Posterior vena cava (tissue), 2 donors: ENCODE data around the gene AFDN. TPM values are rescaled to one million over a fixed set of nuclear protein-coding genes. Genes with fewer than 3 reads are reported as not detected.

Experiments used
- DNase-seq: peaks from one replicate; pipeline ENCODE4 v3.0.0-alpha.2; 2020; ENCODE audit warnings: low spot score
- intact Hi-C, 2 donors: fragments of 100-400 bp; cut with DNase I; formaldehyde crosslinking; loops; one replicate each; pipeline versions ENCODE4 v1.14.1 to v1.14.2; 2022 to 2023
- total RNA-seq, 2 donors: library from RNA; stranded (reverse); fragmentation: NEBNext Ultra II Directional; extraction: Animal tissue kit (Norgen Biotek cat#: 25700); gene quantifications; one replicate each; pipeline ENCODE4 v1.2.1, GENCODE V29; 2021
- donor health status: DM: yes; HTN: yes; CAD: no.
- donor health status: DM: yes; HTN: yes; CAD: no.

The AFDN gene
- total RNA-seq, 2 donors from 2014 or later: 49.3 to 68.6 TPM

DNA sequence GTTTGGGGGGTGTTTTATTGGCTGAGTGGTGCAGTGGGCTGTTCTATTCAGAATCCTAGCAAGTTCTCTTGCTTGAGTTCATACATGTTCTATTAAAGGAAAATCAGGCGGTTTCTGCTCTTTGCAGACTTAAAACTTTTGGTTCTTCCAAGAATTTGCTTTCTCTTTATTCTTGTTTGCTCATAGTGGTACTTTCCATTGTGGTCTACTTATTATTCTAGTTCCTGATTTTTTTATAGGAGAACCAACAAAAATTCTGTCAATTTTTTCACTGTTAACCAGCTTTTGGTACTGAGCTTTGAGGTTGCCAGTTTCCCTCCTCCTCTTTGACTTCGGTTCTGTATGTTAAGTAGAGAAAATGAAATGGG, 6.7 kb downstream of the AFDN start:
- DNase-seq: no peak
- intact Hi-C loops: no loop called here

DNA sequence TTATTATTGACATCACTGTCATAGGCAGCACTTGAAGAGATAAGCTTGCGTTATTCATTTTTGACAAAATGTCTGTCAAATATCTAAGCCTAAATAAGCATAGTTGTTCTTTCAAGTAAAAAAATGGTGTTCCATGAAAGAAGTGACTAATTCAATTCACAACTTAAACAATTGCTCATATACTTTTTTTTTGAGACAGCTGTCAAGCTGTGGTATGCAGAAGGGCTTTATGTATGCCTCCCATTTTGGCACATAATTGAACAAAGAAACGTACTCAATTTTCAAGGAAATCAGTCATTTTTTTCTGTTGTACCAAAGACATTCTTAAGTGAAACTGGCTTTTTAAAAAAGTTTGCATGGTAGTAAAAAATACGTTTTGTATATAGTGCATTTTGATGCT, 8.5 kb downstream of the AFDN start:
- intact Hi-C loops: no loop called here

GRCh38 chr6:167836721-167837120, 10.0 kb downstream of the AFDN start:
- no peak for DNase-seq

More for the DNA sequence above, 8.5 kb downstream of the AFDN start:
- no peak for DNase-seq

GRCh38 chr6:167838207-167838748, 11.6 kb downstream of the AFDN start:
- intact Hi-C loops: no loop called here
- DNase-seq: no peak

More at GRCh38 chr6:167836721-167837120, 10.0 kb downstream of the AFDN start:
- intact Hi-C loops: no loop called here

- intact Hi-C loops: no loop called here
- DNase-seq: no peak
Measured at GRCh38 chr6:167839343-167839742, 12.6 kb downstream of the AFDN start.

DNA sequence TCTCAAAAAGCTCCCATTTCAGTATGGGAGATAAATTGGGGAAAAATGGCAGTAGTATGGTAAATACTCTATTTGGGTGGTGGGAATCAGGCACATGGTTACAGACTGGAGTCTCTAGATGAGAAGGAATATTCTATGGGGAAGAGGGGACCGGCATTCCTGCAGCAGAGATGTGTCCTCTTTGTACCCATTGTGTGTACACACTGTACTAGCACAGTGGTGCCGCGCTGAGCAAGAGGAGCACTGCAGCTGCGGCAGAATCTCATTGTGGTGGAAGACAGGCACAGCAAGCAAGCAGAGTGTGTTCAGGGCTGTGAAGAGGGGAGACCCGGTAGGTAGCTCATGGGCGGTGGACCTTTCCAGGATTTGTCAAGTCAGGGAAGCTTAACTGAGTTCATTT, 13.0 kb downstream of the AFDN start:
- intact Hi-C loops: no loop called here
- no peak for DNase-seq

- intact Hi-C loops: no loop called here
- DNase-seq: no peak
Measured at GRCh38 chr6:167840160-167840525, 13.4 kb downstream of the AFDN start.

- DNase-seq: no peak
- intact Hi-C loops: no loop called here
Measured at GRCh38 chr6:167840526-167841179, 13.9 kb downstream of the AFDN start.

- intact Hi-C loops: no loop called here
- DNase-seq: no peak
Measured at GRCh38 chr6:167841981-167842380, 15.3 kb downstream of the AFDN start.

- intact Hi-C loops: no loop called here
- DNase-seq: no peak
Measured at GRCh38 chr6:167842457-167842856, 15.7 kb downstream of the AFDN start.

- intact Hi-C loops: no loop called here
- no peak for DNase-seq
Measured at GRCh38 chr6:167843023-167843422, 16.3 kb downstream of the AFDN start.

- no peak for DNase-seq
- intact Hi-C loops: no loop called here
Measured at GRCh38 chr6:167845856-167846255, 19.1 kb downstream of the AFDN start.

DNA sequence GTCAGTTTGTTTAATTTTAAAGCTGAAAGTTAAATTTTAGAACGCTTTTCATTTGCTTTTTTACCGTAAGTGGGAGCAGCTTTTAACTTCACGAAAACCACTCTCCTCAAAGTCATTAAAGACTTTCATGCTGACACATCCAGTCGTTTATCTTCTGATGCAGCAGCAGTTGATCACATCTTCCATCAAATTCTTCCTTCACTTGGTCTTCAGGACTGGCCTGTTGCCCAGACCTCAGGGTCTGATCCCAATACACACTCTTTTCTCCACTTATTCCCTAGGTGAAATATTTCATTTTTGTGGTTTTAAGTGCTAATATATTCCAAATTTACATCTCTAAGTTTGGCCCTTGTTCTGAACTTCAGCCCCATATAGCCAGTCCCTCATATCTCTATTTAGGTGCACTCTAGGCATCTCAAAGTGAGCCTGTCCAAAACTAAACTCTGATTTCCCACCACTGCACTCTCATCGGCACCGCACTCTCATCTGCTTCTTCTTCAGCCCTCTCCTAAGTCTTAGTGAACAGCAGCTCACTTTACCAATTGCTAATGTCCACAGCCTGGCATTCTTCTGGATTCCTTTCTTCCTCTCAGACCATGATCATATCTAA, 20.4 kb downstream of the AFDN start:
- intact Hi-C loops: no loop called here
- DNase-seq: no peak

DNA sequence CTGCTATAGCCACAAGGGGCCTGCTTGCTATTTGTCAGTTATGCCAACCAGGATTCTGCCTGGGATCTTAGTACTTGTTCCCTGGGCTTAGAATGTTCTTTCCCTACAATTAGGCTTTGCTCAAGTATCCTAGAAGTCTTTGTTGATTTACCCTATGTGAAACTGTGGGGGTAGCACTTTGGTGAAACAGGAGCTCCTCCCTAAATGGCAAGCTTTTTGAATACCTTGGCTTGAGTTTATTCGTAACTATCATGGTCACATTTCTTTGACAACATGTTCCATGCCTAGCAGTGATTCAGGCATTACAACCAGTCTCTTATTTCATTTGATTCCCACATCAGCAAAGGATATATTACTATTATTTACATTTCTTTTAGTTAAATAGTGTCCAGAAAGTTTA, 21.2 kb downstream of the AFDN start:
- intact Hi-C loops: no loop called here
- no peak for DNase-seq

- DNase-seq: no peak
- intact Hi-C loops: no loop called here
Measured at GRCh38 chr6:167848783-167849182, 22.1 kb downstream of the AFDN start.

- DNase-seq: no peak
- intact Hi-C loops: no loop called here
Measured at GRCh38 chr6:167849846-167850459, 23.2 kb downstream of the AFDN start.

DNA sequence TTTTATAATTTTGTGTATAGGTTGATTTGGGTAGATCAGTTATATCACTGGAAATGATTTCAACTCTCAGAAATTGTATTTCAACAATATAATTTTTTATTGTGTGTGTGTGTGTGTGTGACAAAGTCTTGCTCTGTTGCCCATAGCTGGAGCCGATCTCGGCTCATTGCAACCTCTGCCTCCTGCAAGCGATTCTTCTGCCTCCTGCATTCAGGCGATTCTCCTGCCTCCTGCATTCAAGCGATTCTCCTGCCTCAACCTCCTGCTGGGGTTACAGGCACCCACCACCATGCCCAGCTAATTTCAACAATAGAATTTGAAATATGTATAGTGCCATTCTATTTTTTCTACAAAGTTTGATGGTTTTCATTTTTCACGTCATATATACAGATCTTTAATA, 24.1 kb downstream of the AFDN start:
- intact Hi-C loops: no loop called here
- DNase-seq: no peak

GRCh38 chr6:167851370-167851952, 24.8 kb downstream of the AFDN start:
- DNase-seq: no peak
- intact Hi-C loops: no loop called here

- intact Hi-C loops: no loop called here
Measured at GRCh38 chr6:167855825-167856425, 29.2 kb downstream of the AFDN start.

DNA sequence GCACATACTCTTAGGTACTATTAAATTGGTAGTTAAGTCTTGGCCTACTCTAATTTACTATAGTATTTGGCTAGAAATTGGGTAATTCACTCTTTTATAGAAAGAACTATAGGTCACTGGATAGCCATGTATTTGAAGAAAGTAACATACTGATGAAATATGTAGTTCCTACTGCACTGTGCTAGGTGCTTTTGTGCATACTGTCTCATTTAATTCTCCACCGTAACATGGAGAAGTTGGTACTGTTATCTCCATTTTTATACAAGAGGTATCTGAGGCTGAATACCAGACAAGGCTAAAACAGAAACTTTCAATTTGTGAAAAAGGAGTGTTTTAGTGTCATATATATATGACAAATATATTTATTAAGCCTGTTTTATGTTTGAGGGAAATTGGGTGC, 29.8 kb downstream of the AFDN start:
- intact Hi-C loops: no loop called here
- no peak for DNase-seq

More at GRCh38 chr6:167855825-167856425, 29.2 kb downstream of the AFDN start:
- no peak for DNase-seq
